Small intestine (tissue), 7 donors: ENCODE measurements around the gene FOXL3. TPM values are rescaled to one million over a fixed set of nuclear protein-coding genes. Genes with fewer than 3 reads are reported as not detected.

ENCODE experiments used
- DNase-seq, 2 donors: peaks; one replicate each; pipeline versions ENCODE4 v3.0.0 to v3.0.0-alpha.2; 2013
- FAIRE-seq: peaks from 2 replicates; lab custom pipeline; 2012; peaks lifted over from hg19 to GRCh38; lab: Jason Lieb, UNC
- H3K27ac ChIP-seq, 3 donors: one replicate each; pipeline ENCODE4 v1.5.1; 2013; ENCODE audit warnings: low read length in 2 of 3, mild to moderate bottlenecking in 2 of 3, control low read depth in 1 of 3, inconsistent platforms in 1 of 3, low read depth in 1 of 3, moderate library complexity in 1 of 3
- H3K27me3 ChIP-seq, 3 donors: one replicate each; pipeline ENCODE4 v1.6.1; 2013; ENCODE audit warnings: low read length in 3 of 3, inconsistent platforms in 1 of 3; ENCODE audit not compliant: control insufficient read depth in 3 of 3, insufficient read depth in 3 of 3
- H3K36me3 ChIP-seq, 3 donors: one replicate each; pipeline ENCODE4 v1.6.1; 2013; ENCODE audit warnings: low read length in 3 of 3, inconsistent platforms in 1 of 3, low read depth in 1 of 3, mild to moderate bottlenecking in 1 of 3, moderate library complexity in 1 of 3; ENCODE audit not compliant: control insufficient read depth in 3 of 3, insufficient read depth in 2 of 3
- H3K4me1 ChIP-seq, 3 donors: one replicate each; pipeline ENCODE4 v1.6.1; 2013; ENCODE audit warnings: low read length in 2 of 3, inconsistent platforms in 1 of 3, low read depth in 1 of 3, mild to moderate bottlenecking in 1 of 3, moderate library complexity in 1 of 3; ENCODE audit not compliant: control insufficient read depth in 3 of 3, insufficient read depth in 2 of 3
- H3K4me3 ChIP-seq, 3 donors: one replicate each; pipeline ENCODE4 v1.5.1; 2013; ENCODE audit warnings: low read length in 3 of 3, control low read depth in 1 of 3, inconsistent platforms in 1 of 3, low read depth in 1 of 3, mild to moderate bottlenecking in 1 of 3, moderate library complexity in 1 of 3
- H3K9me3 ChIP-seq, 2 donors: one replicate each; pipeline ENCODE4 v1.6.1; 2013; ENCODE audit warnings: low read depth in 1 of 2, low read length in 1 of 2; ENCODE audit not compliant: control insufficient read depth in 2 of 2, insufficient read depth in 1 of 2
- WGBS, 3 donors: extraction: QIAGEN DNeasy Blood & Tissue Kit; methylation state at CpG; one replicate each; pipeline ENCODE4 v1.1.7; 2013; 5-methylcytosine and 5-hydroxymethylcytosine counted together
- polyA plus RNA-seq, 4 donors: library from polyadenylated mRNA; stranded (reverse) in 3 of 4; unstranded in 1 of 4; fragments of 200-250 nt in 3 of 4; fragments of 120-200 nt in 1 of 4; gene quantifications; one replicate each; pipeline versions ENCODE4 v1.2.1 to v1.2.3, GENCODE V29; 2013
- donor health status: healthy with polysubstance abuse.
- donor health status: control.
- donor health status: control.
- donor health status: Bipolar disorder and iron deficiency.
- donor health status: healthy.

FOXL3 gene
- polyA plus RNA-seq, 4 donors: 1.7 TPM; not detected in 3

DNA sequence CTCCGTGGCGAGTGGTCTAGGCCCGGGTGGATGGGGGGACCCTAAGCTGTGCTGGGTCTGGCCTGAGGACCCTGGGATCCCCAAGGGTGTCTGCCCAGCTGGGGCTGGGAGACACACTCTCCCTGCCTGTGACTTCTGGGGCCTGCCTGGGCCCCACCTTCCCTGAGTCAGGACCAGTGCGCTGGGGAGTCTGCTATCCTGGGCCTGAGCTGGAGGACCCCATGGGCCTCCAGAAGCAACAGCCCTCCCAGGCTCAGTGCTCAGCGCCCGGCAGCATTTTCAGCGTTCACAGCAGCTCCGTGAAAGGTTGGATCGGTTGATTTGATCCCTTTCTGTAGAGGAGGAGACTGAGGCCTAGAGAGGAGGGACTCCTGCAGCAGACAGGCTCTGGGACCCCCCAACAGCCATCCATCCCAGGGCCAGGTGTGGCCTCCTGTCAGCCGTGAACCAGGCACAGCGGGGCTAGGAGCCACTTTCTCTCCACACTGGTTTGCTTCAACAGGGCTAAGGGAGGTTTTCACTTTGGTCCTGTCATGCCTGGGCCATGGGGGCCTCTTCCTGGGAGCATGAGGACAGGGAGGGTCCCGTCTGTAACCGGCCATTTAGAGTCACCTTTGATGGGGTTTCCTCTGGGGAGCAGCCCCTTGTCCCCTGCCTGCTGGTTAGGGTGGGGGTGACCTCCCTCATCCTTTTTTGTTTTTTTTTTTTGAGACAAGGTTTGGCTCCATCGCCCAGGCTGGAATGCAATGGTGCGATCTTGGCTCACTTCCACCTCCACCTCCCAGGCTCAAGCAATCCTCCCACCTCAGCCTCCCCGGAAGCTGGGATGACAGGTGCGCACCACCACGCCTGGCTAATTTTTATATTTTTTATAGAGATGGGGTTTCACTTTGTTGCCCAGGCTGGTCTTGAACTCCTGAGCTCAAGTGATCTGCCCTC lies 12.4 kb downstream of the FOXL3 start:
- no peak for DNase-seq
- H3K27me3 ChIP-seq: no peaks in the 10 kb centered on the region
- no peak overlapping the region for H3K4me3 ChIP-seq
- no peaks in the 10 kb centered on the region for H3K9me3 ChIP-seq
- 90 to 94% (median 93%) methylated on average over 18 of the region's 18 CpGs for WGBS, 3 donors
- no peak overlapping the region for H3K27ac ChIP-seq
- no peaks in the 10 kb centered on the region for H3K4me1 ChIP-seq
- FAIRE-seq: no peak
- H3K36me3 ChIP-seq: no peaks in the 10 kb centered on the region

DNA sequence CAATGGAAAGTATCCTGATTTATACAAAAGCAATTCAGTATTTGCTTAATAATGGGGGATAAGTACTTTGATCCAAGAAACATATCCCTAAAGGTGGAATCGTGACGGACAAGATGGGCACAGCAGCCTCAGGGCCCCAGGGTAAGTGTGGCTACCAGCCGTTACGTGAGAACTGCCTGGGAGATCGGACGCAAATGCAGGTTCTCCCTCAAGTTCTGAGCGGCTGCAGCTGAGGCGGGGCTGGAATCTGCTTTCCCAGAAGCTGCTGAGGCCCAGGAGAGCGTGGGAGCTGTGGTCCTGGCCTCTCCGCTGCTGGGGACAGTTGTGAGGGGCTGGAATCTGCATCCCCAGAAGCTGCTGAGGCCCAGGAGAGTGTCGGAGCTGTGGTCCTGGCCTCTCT lies 13.5 kb downstream of the FOXL3 start:
- DNase-seq (no peak), FAIRE-seq (no peak)
- no peaks in the 10 kb centered on the region for H3K27me3 ChIP-seq
- no peaks in the 10 kb centered on the region for H3K4me1 ChIP-seq
- no peaks in the 10 kb centered on the region for H3K36me3 ChIP-seq
- H3K27ac ChIP-seq: no peak overlapping the region
- WGBS, 3 donors: 90 to 95% (median 92%) methylated on average over 10 to 11 of the region's 11 CpGs
- no peaks in the 10 kb centered on the region for H3K9me3 ChIP-seq
- no peak overlapping the region for H3K4me3 ChIP-seq

DNA sequence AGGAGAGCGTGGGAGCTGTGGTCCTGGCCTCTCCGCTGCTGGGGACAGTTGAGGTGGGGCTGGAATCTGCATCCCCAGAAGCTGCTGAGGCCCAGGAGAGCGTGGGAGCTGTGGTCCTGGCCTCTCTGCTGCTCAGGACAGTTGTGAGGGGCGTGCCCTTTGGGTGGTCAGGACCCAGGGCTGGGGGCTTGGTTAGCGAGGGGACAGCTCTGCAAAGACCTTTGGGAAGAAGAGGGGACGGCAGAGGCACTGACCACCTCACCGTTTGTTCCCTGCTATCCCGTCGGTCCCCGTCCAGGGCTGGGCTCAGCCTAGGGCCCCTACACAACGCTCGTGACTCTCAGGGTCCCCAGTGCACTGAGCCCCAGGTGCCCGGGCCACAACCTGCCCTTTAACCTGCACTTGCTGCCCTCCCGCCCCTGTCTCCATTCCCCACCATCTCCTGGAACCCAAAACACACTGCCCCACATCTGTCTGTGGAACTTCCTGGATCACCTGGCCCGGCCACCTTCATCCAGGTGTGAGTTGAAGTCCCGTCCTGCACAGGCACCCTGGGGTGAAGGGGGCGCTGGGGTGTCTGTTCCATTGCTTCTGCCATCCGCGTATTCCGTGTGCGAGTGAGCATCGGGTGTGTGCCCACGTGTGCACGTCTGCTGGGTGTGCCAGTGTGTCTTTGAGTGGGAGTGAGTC lies 14.1 kb downstream of the FOXL3 start:
- Histone ChIP-seq H3K27ac (no peak overlapping the region), H3K4me3 (no peak overlapping the region), H3K9me3 (no peaks in the 10 kb centered on the region), H3K4me1 (no peaks in the 10 kb centered on the region), H3K27me3 (no peaks in the 10 kb centered on the region), H3K36me3 (no peaks in the 10 kb centered on the region)
- WGBS, 3 donors: 84 to 87% (median 87%) methylated on average over 22 to 24 of the region's 24 CpGs
- no peak for DNase-seq
- FAIRE-seq: no peak

DNA sequence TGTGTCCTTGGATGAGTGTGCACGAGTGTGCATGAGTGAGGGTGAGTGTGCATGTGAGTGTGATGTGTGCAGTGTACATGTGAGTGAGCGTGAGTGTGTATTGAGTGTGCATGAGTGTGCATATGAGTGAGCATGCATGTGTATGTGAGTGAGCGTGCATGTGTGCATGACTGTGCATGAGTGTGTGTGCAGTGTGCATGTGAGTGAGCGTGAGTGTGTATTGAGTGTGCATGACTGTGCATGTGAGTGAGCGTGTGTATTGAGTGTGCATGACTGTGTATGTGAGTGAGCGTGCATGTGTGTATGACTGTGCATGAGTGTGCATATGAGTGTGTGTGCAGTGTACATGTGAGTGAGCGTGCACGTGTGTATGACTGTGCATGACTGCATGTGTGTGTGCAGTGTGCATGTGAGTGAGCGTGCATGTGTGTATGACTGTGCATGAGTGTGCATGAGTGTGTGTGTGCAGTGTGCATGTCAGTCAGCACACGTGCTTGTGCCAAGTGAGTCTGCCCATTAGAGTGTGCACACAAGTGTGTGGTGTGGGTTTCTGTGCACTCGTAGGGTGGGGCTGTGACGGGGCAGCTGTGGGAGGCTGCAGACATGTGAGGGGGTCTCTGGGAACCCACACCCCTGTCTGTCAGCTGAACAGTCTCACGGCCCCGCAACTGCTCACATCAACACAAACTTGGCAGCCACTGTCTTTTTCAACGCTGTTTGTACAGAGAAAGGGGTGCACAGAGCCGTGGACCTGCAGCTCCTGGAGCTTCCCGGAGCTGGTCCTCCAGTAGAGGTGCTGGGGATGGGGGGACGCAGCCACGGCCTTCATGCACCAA lies 14.8 kb downstream of the FOXL3 start:
- Histone ChIP-seq H3K27me3 (no peaks in the 10 kb centered on the region), H3K4me3 (no peak overlapping the region), H3K9me3 (no peaks in the 10 kb centered on the region), H3K27ac (no peak overlapping the region), H3K36me3 (no peaks in the 10 kb centered on the region), H3K4me1 (no peaks in the 10 kb centered on the region)
- FAIRE-seq (no peak), DNase-seq (no peak)
- WGBS, 3 donors: 79 to 81% (median 81%) methylated on average over 19 of the region's 19 CpGs

DNA sequence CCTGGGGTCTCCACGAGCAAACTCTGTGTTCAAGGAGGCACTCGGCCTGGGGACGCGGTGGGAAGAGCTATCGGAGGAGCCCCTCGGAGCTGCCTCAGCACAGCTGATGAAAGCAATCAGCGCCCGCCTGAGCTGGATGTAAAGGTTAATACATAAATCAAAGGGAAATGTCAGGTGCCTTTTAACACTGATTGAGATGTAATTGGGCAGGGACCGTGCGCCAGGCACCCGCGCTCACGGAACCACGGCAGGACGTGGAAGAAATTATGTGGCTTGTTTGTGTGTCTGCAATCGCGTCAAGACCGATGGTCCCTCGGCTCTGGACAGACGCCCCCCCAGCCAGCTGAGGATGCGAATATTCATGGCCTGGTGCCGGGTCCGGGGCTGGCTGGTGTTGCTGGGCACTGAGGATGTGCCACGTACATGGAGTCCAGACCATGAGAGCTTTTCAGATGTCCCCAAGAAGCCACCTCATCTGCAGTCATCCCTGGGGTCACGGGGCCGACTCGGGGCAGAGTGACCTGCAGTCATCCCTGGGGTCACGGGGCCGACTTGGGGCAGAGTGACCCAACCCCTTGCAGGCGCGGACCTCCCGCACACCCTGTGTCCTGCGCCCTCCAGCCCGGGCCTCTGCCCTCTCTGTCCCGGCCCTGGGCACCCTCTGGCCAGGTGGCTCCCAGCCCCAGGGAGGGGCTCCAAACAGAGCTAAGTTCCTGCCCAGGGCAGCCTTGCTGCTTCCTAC lies 15.6 kb downstream of the FOXL3 start:
- FAIRE-seq: no peak
- 86 to 91% (median 89%) methylated on average over 35 of the region's 35 CpGs for WGBS, 3 donors
- no peaks in the 10 kb centered on the region for H3K4me1 ChIP-seq

DNA sequence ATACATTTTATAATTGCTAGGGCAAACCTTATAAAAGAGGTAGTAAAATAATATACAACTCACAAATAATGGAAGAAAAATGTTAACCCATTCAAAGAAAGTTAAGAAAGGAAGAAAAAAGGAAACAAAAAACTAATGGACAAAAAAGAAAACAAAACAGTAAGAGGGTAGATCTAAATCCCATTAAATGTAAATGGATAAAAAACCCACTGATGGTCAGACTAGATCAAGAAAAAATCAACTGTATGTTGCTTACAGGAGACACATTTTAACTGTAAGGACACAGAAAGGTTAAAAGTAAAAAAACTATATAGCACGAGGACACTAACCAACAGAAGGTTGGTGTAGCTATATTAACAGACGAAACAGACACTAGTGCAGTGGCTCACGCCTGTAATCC lies 18.0 kb downstream of the FOXL3 start:
- H3K4me1 ChIP-seq: no peaks in the 10 kb centered on the region
- H3K4me3 ChIP-seq: no peak overlapping the region
- 57 to 72% (median 61%) methylated on average over 3 of the region's 3 CpGs for WGBS, 3 donors
- DNase-seq (no peak), FAIRE-seq (no peak)
- H3K27me3 ChIP-seq: peaks cover 0 to 3% (median 0%) of the 10 kb centered on the region in 3 donors
- no peak overlapping the region for H3K27ac ChIP-seq
- H3K9me3 ChIP-seq: no peaks in the 10 kb centered on the region
- no peaks in the 10 kb centered on the region for H3K36me3 ChIP-seq

More for the DNA sequence above, 15.6 kb downstream of the FOXL3 start:
- Histone ChIP-seq H3K27ac (no peak overlapping the region), H3K36me3 (no peaks in the 10 kb centered on the region), H3K27me3 (no peaks in the 10 kb centered on the region), H3K9me3 (no peaks in the 10 kb centered on the region), H3K4me3 (no peak overlapping the region)
- DNase-seq: no peak

DNA sequence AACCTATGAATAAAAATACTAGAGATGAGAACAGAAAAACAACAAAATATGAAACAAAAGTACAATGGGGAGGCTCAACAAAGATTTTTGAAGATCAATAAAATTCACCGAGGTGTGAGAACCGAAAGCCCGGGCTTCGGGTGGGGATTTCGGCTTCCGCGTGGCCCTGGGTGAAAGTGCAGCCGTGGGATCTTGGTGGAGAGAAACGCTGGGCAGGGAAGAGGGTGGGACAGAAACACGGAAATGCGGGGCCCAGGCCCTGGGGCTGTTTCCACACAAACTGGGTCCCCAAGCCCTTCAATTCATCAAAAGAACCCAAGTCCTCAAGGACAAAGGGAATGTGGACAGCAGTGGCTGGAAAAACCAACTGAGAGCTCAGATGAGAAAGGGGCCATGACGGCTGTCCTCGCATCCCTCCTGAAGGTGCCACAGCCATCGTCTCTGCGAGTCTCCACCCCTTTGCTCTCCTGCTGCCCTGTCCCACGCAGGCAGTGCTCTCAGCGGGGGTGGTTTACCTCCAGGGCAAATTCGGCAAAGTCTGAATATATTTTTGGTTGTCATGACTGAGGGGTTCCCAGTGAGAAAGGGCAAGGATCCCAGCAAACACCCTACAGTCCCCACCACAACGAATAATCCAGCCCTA lies 19.7 kb downstream of the FOXL3 start:
- Histone ChIP-seq H3K27me3 (peaks cover 0 to 3% (median 0%) of the 10 kb centered on the region in 3 donors), H3K27ac (no peak overlapping the region), H3K4me1 (no peaks in the 10 kb centered on the region), H3K4me3 (no peak overlapping the region), H3K36me3 (no peaks in the 10 kb centered on the region), H3K9me3 (peaks cover 0 to 3% of the 10 kb centered on the region in 2 donors)
- FAIRE-seq (no peak), DNase-seq (no peak)
- WGBS, 3 donors: 91 to 94% (median 94%) methylated on average over 19 of the region's 19 CpGs
